RKO (cell line): Measurements from ENCODE around the gene GAN.

Experiments used
- DNase-seq: peaks from one replicate; pipeline ENCODE4 v3.0.0-alpha.2; 2016; ENCODE audit warnings: low spot score

The GAN gene

GRCh38 chr16:81353895-81354294 is 39.1 kb downstream of the GAN start:
- no peak for DNase-seq

GRCh38 chr16:81357711-81358260 is 43.0 kb downstream of the GAN start:
- DNase-seq = no peak

- no peak for DNase-seq
Measured at GRCh38 chr16:81358860-81359259, 44.1 kb downstream of the GAN start.

- no peak for DNase-seq
Measured at GRCh38 chr16:81360135-81360534, 45.4 kb downstream of the GAN start.

GRCh38 chr16:81365731-81366130 is 51.0 kb downstream of the GAN start:
- no peak for DNase-seq

- DNase-seq = peak; percentile 65
Measured at GRCh38 chr16:81366316-81366932, 51.7 kb downstream of the GAN start.

- no peak for DNase-seq
Measured at GRCh38 chr16:81367821-81368220, 53.1 kb downstream of the GAN start.

- no peak for DNase-seq
Measured at GRCh38 chr16:81369888-81370504, 55.2 kb downstream of the GAN start.

GRCh38 chr16:81371106-81371505 is 56.3 kb downstream of the GAN start:
- DNase-seq = no peak

- DNase-seq = no peak
Measured at GRCh38 chr16:81374550-81374949, 59.8 kb downstream of the GAN start.

- peak; percentile 10 for DNase-seq
Measured at GRCh38 chr16:81376880-81377279, 62.1 kb downstream of the GAN start.

GRCh38 chr16:81378049-81378448 is 63.3 kb downstream of the GAN start:
- DNase-seq = no peak

GRCh38 chr16:81380932-81381331 is 66.2 kb downstream of the GAN start:
- DNase-seq = no peak

GRCh38 chr16:81384006-81384405 is 69.2 kb downstream of the GAN start:
- DNase-seq = no peak

GRCh38 chr16:81385031-81385756 is 70.4 kb downstream of the GAN start:
- no peak for DNase-seq

- no peak for DNase-seq
Measured at GRCh38 chr16:81388357-81388756, 73.6 kb downstream of the GAN start.

- DNase-seq = no peak
Measured at GRCh38 chr16:81390840-81391239, 76.1 kb downstream of the GAN start.

- no peak for DNase-seq
Measured at GRCh38 chr16:81392011-81392410, 77.2 kb downstream of the GAN start.

GRCh38 chr16:81394416-81394815 is 79.7 kb downstream of the GAN start:
- no peak for DNase-seq

GRCh38 chr16:81394966-81395655 is 80.3 kb downstream of the GAN start:
- no peak for DNase-seq

GRCh38 chr16:81397058-81397878 is 82.5 kb downstream of the GAN start:
- no peak for DNase-seq
